Stimulated activated CD8-positive, alpha-beta memory T cell treated with anti-CD3 and anti-CD28 coated beads, Interleukin-7, amount 100 ng/mL, for 4 hours (primary cell): ENCODE data around the gene PDE8A.

Experiments used
- DNase-seq, 2 donors: peaks; one replicate each; pipeline ENCODE4 v3.0.0-alpha.2; 2020; ENCODE audit warnings: low read depth in 2 of 2

Gene PDE8A

DNA sequence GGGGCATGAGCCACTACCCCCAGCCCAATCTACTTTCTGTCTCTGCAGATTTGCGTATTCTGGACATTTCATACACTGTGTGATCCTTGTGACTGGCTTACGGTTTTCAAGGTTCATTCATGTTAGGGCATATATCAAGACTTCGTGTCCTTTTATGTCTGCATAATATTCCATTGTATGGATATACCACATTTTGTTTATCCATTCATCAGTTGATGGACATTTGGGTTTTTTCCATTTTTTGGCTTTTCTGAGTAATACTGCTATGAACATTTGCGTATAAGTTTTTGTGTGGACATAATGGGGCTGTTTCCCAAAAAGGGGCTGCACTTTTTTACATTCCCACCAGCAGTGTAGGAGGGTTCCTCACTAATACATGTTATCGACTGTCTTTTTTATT is 106.6 kb downstream of the PDE8A start:
- no peak for DNase-seq

GRCh38 chr15:85089929-85090597 is 108.4 kb downstream of the PDE8A start:
- no peak for DNase-seq

GRCh38 chr15:85091990-85092389 is 110.3 kb downstream of the PDE8A start:
- no peak for DNase-seq

GRCh38 chr15:85094685-85095084 is 113.0 kb downstream of the PDE8A start:
- DNase-seq, result no peak

DNA sequence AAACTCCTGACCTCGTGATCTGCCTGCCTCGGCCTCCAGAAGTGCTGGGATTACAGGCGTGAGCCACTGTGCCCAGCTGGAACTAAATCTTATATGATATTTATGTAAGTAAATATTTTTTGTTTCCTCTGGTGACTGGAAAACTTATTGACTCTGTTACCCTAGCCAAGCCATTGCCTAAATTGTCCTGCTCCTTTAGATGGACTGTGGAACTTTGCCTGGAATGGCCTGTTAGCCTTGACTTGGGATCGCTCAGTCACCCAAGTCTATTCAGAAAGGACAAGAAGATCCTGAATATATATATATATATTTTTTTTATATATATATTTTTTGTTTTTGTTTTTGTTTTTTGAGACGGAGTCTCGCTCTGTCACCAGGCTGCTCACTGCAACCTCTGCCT is 113.9 kb downstream of the PDE8A start:
- no peak for DNase-seq

DNA sequence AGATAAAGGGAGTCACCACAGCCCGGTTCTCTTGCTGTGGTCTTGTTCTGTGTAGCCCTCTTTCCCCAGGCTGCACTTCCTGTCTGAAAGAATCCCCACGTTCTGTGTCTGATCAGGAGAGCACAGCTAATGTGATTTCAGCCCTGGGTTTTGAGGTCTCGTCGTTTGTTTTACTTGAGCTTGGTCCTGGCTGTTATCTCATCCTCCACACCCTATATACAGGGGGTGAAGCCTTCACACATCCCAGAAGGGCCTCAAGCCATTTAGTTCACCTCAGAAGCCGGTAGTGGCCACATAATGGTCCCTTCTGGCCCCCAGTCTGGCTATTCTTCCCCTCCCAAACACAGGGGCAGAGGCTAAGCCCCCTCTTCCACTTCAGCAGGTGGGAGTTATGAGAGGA is 115.6 kb downstream of the PDE8A start:
- no peak for DNase-seq

GRCh38 chr15:85097725-85098124 is 116.1 kb downstream of the PDE8A start:
- DNase-seq, result no peak

DNA sequence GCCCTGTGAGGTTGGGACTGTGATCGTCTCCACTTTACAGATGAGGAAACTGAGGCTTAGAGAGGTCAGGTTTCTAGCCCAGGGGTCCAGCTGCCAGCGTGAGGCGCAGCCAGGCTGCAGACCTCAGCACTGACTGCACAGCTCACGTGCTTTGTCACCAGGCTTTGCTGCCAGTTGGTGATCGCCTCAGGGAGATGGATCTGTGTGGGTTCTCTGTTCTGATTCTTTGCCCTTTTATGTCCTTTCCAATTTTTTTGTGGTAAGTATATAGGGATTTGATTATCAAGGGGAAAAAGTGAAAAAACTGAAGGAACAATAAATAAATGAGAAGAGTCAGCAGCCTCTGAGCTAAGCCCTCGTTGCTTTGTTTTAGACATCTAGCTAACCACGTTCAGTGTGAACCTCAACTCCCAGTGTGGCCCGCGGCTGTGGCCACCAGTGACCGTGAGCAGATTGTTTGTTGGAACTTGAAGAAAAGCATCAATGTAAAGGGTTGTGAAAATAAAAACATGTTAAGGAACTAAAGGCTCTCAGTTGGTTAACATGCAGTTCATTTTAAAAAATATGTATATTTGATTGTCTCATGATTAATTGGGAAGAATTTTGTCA is 117.6 kb downstream of the PDE8A start:
- DNase-seq, result no peak

GRCh38 chr15:85100186-85100937 is 118.7 kb downstream of the PDE8A start:
- no peak for DNase-seq

DNA sequence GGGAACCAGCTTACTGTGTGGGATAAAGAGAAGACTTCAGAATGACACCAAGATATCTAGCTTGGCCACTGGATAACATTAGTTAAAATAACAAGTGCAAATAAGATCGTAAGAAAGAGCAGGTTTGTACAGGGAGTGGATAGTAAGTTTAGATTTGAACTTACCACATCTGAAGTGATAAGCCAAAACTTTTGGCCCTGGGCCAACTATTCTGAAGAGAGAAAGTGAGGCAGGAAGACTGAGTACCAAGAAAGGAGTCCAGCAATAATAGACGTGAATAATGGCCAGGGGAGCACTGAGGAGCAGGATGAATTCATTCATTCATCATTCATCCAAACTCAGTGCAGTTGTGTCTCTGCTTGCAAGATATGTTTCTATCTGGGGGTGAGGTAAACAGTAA is 122.9 kb downstream of the PDE8A start:
- no peak for DNase-seq

GRCh38 chr15:85108136-85108535 is 126.5 kb downstream of the PDE8A start:
- DNase-seq, result no peak

DNA sequence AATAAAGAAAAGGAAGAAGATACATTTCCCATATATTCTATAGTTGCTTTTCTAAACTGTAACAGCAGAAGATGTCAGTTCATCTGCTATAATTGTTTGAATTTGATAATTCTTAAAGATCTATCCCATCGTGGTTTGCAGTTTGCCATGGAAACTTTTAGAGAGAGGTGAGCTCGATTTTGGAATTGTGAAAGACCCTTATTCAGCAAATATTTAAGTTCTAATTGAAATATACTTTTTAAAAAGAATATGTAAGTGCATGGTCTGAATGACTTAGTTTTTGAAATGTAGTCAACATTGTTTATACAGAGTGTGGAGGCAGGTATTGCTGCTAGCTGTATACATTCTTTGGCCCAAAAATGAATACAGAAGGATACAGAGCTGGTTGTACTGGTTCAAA is 127.7 kb downstream of the PDE8A start:
- no peak for DNase-seq

DNA sequence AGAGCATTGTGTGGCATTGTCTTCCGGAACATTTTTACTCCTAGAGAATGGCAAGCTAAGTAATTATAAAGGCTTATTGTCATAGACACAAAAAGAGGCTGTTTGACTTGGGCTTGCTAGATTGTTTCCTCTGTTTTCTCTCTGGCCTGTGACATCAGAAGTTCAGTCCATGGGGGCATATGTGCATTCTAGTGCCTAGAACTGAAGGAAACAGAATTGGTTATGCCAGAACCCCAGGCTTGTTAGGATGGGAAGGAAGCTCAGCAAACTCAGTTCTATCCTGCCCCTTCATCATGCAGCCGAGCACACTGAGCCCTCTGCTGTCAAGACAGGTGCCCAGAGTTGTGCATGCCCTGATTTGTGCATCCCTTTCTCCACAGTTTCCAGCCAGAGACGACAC is 131.3 kb downstream of the PDE8A start:
- DNase-seq, result no peak

GRCh38 chr15:85114886-85115285 is 133.2 kb downstream of the PDE8A start:
- no peak for DNase-seq

GRCh38 chr15:85116066-85116465 is 134.4 kb downstream of the PDE8A start:
- no peak for DNase-seq

DNA sequence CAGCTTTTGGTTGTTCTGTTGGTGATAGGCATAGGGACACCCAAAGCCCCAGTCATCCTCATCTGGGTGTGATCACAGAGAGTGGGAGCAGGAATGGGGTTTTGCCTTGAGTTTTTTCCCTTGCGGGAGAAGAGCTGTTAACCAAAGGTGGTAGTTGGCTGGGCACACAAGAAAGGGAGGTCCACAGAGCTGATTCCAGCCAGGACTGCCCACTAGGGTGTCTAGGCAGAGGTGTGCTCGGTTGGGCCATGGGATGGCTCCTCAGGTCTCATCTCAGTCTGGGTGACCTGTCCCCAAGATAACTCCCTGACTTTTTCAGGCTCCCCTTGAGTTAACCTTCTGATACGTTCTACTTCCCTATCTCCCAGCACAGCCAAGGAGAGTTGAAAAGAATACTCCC is 134.8 kb downstream of the PDE8A start:
- no peak for DNase-seq

DNA sequence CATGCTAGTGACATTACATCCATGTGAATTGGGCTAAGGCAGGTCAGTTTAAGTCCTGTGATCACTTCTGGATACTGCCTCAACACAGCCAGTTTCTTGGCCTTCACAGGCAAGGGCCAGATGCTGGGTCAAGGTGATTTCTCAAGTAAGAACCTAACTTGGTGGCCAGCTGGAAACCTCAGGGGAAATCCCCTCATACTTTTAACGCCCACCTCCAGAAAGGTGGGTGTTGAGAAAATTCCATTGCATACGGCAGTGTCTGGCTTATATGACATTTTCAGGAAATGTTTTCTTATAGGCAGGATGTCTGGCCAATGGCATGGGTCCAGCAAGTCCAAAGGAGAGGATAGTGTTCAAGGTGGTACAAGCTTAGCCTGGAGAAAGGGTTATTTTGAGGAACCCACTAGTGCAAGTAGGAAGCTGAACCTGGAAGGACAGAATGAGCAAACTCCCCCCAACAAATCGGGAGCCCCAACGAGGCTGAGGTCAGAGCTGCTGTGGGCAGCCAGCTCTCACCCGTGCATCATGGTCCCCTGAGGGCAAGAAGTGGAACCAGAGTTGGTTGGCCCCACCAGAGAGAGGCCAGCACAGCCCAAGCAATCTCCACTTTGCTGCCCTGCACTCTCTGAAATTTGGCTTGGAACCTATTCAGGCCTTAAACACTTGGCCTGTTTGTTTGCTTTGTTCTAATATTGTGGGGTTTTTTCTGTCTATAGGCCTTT is 135.4 kb downstream of the PDE8A start:
- DNase-seq, result no peak

DNA sequence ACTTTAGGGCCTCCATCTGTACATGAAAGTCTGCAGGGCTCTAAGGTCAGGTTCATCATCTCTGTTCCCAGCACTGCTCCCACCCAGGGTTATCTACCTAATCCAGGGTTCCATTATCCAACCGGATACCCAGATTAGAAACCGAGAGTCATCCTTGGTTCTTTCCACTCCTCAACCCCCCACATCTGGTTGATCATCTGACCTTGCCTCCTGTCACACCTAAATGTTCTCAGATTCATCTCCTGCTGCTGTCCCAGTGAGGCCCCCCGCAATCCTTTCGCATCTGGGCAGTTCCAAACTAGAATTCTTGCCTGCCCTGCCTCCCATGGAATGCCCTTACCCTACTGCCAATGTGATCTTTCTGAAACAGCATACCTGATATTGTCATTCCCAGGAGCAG is 136.5 kb downstream of the PDE8A start:
- DNase-seq, result no peak

DNA sequence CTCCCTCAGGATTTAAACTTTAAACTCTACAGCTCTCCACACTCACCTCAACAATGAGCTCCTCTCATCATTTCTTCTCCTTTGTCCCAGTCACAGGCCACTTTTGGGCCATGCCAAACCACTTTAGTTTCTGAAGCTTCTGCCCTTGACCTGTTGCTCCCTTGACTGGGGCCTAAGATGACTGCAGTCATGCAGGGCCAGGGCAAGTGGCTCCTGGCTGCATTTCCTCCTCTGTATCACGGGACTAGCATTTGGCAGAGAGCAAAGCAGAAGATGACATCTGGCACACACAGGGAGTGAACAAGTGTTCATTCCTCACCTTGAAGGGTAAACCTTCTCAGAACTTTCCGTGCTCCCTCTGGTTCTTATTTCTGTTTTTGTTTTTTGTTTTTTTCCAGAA is 136.9 kb downstream of the PDE8A start:
- DNase-seq, result no peak

GRCh38 chr15:85120351-85121113 is 138.9 kb downstream of the PDE8A start:
- no peak for DNase-seq

- no peak for DNase-seq
Observed at GRCh38 chr15:85124173-85124572, 142.5 kb downstream of the PDE8A start.
